Activated CD8-positive, alpha-beta memory T cell treated with anti-CD3 and anti-CD28 coated beads, Interleukin-2, amount 10 ng/mL, durations not matched to agents 7 days and 5 days (primary cell): ENCODE data around the gene BUB1B. TPM values are rescaled to one million over a fixed set of nuclear protein-coding genes. Genes with fewer than 3 reads are reported as not detected.

Source experiments
- ATAC-seq: fragments of 150-1000 bp; cut with Tn5 transposase; one replicate; pipeline ENCODE4 v1.10.0; 2021; ENCODE audit warnings: moderate library complexity
- CTCF ChIA-PET: fragments of 350-600 bp; sonication (Branson Sonifier 250); formaldehyde crosslinking; loops from one replicate; lab custom pipeline; 2021; ENCODE audit warnings: antibody characterized with exemption; lab: Charles Lee
- DNase-seq: peaks from one replicate; pipeline ENCODE4 v3.0.0-alpha.2; 2020
- H3K27ac Mint-ChIP-seq: one replicate; pipeline ENCODE4 v1.8.0; 2021; ENCODE audit warnings: mild to moderate bottlenecking, mixed read lengths
- H3K27me3 Mint-ChIP-seq: one replicate; pipeline ENCODE4 v1.8.0; 2021; ENCODE audit warnings: mixed read lengths
- H3K36me3 Mint-ChIP-seq: one replicate; pipeline ENCODE4 v1.8.0; 2021; ENCODE audit warnings: mild to moderate bottlenecking, mixed read lengths
- H3K4me1 Mint-ChIP-seq: one replicate; pipeline ENCODE4 v1.8.0; 2021; ENCODE audit warnings: mixed read lengths
- H3K4me3 Mint-ChIP-seq: one replicate; pipeline ENCODE4 v1.8.0; 2021; ENCODE audit warnings: mild to moderate bottlenecking, moderate library complexity, mixed read lengths
- H3K9me3 Mint-ChIP-seq: one replicate; pipeline ENCODE4 v1.8.0; 2022; ENCODE audit warnings: low read depth, mixed read lengths
- total RNA-seq, 2 experiments: library from RNA; stranded (reverse); gene quantifications; one replicate each; pipeline ENCODE4 v1.2.3, GENCODE V29; 2021

The BUB1B gene
- total RNA-seq, 2 experiments from 2014 or later: 89.5 to 107 TPM

DNA sequence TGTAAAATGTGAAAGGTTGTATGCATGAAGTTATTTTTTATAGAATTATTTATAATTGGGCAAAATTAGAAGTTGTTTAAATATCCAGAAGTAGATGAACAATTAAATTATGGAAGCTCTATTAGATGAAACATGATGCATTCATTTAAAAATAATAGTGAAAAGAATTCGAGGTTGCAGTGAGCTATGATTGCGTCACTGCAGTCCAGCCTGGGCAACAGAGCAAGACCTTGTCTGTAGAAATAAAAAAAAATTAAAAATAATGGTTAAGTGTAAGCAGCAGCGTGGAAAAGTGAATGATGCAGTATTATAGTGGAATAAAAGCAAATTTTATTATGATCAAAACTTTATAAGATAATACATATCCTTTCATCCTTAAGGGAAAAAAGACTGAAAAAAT lies 14.3 kb downstream of the BUB1B start:
- no peak for DNase-seq
- ATAC-seq: no peak
- Mint-ChIP-seq H3K4me1 (peaks cover 6% of the 10 kb centered on the region), H3K9me3 (no peaks in the 10 kb centered on the region), H3K4me3 (no peak overlapping the region), H3K27ac (no peak overlapping the region), H3K27me3 (no peaks in the 10 kb centered on the region), H3K36me3 (peaks cover 55% of the 10 kb centered on the region)
- CTCF ChIA-PET: interaction anchor here (1.3 to 1.6 kb wide), 3 partner anchors 13 to 129 kb away, joined by 3 to 4 read pairs (median 3); no protein-coding TSS in a partner anchor

DNA sequence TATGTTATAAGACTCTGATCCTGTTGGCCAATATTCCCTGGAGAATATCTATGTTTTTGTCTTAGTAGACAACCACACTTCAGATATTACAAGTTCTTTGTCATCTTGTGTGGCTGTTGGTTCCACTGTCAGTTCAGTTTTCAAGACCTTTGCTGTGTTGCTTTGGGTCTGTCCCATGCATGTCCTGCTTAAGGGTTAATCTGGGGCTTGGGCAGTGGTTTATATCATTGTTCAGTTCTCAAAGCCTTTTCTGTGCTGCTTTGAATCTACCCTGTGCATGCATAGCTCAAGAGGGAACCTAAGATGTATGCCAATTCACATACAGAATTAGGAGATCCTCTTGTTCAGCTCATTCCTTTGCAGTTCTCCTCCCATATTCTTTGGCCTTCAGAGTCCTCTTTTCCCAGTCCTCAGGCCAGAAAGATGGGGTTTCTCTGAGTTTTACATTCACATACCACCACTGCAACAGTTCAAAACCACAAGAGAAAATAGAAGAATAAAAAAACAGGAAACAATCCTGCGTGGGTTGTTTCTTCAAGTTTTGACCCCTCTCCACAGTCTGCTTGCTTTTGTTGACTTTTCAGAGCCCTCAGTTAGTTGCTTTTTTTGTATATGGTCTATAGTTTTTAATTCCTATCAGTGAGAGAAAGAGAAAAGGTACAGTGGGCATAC lies 21.6 kb downstream of the BUB1B start:
- no peak for DNase-seq
- Mint-ChIP-seq H3K27me3 (no peaks in the 10 kb centered on the region), H3K4me1 (peaks cover 29% of the 10 kb centered on the region), H3K27ac (peak overlapping the region; percentile 75), H3K4me3 (no peak overlapping the region), H3K36me3 (peaks cover 63% of the 10 kb centered on the region), H3K9me3 (no peaks in the 10 kb centered on the region)
- CTCF ChIA-PET: no interaction called here
- ATAC-seq: no peak

DNA sequence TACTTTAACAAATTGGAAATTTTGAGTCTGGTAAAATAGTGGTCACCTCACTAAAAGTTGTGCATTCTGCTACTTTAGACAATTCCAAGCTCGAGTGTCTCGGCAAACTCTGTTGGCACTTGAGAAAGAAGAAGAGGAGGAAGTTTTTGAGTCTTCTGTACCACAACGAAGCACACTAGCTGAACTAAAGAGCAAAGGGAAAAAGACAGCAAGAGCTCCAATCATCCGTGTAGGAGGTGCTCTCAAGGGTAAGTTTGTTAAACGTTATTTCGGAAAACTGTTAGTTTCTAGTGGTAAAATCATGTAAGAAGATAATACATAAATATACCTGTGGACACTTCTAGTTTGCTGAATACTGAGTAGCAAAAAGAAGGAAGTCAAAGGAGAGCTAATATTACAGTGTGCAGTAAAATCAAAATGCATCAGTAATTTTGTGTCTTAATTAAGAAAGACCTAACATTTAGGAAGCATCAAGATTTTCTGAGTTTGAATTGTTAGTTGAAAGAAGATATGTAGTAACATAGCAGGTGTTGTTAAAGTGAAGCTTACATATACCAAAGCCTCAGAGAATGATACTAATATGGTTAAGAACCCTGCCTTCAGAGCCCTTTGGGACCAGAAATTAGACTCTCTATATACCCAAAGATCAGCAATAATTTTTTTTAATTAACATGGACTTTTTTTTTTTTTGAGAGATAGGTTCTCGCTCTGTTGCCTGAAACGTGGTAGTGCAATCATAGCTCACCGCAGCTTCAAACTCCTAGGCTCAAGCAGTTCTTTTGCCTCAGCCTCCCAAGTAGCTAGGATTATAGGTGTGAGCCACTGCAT lies 23.0 kb downstream of the BUB1B start:
- Mint-ChIP-seq H3K27me3 (no peaks in the 10 kb centered on the region), H3K9me3 (no peaks in the 10 kb centered on the region), H3K4me3 (no peak overlapping the region), H3K4me1 (peaks cover 23% of the 10 kb centered on the region), H3K27ac (no peak overlapping the region), H3K36me3 (peaks cover 56% of the 10 kb centered on the region)
- DNase-seq (no peak), ATAC-seq (no peak)
- CTCF ChIA-PET: interaction anchor here (0.9 to 2.5 kb wide), 6 partner anchors 10 to 138 kb away, joined by 3 to 5 read pairs (median 4); no protein-coding TSS in a partner anchor

DNA sequence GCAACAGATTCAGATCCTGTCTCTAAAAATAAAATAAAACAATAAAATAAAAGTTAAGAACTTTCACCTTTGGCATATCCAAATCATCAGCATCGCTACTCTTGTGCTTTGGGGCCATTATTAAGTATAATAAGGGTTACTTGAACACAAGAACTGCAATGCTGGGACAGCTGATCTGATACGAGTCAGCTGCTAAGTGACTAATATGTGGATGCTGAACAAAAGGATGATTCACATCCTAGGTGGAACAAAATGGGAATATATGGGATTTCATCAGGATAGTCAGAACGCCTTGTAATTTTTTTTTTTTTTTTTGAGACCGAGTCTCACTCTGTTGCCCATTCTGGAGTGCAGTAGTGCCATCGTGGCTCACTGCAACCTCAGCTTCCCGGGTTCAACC lies 29.7 kb downstream of the BUB1B start:
- ATAC-seq (no peak), DNase-seq (no peak)
- peaks cover 7% of the 10 kb centered on the region for H3K4me1 Mint-ChIP-seq
- no peaks in the 10 kb centered on the region for H3K9me3 Mint-ChIP-seq
- CTCF ChIA-PET: no interaction called here
- no peak overlapping the region for H3K4me3 Mint-ChIP-seq
- no peak overlapping the region for H3K27ac Mint-ChIP-seq
- peaks cover 59% of the 10 kb centered on the region for H3K36me3 Mint-ChIP-seq
- no peaks in the 10 kb centered on the region for H3K27me3 Mint-ChIP-seq

DNA sequence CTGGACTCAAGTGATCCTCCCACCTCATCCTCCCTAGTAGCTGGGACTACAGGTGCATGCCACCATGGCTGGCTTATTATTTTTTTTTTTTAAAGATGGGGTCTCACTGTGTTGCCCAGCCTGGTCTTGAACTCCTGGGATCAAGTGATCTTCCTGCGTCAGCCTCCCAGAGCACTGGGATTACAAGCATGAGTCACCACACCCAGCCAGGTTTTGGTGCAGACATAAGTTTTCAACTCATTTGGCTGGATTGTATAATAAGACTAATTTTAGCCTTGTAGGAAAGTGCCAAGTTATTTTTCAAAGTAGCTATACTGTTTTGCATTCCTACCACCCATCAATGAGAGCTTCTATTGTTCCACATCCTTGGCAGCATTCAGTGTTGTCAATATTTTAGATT lies 32.1 kb downstream of the BUB1B start:
- Mint-ChIP-seq H3K4me3 (no peak overlapping the region), H3K9me3 (no peaks in the 10 kb centered on the region)

DNA sequence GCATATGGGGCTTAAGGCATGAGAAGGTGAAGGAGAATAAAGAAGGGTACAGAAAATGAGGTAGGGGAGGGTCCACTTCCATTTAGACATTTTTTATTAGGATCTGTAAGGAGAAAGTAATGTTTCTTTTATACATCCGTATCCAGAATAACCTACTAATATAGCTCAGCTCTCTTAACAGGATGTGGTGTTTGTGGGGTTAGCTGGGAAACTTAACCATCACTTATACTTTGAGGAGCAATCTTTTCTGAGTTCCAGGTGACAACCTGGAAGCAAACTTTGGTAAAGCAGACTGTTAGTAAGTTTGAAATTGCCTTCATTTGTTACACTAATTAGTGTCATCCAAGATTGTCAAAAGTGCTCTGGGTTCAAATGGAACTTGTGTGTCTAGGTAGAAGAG lies 36.6 kb downstream of the BUB1B start:
- Mint-ChIP-seq H3K36me3 (peaks cover 66% of the 10 kb centered on the region), H3K27ac (peak overlapping the region; percentile 48), H3K27me3 (no peaks in the 10 kb centered on the region), H3K4me1 (peaks cover 35% of the 10 kb centered on the region), H3K9me3 (no peaks in the 10 kb centered on the region), H3K4me3 (no peak overlapping the region)
- DNase-seq (no peak), ATAC-seq (peak; percentile 58)
- CTCF ChIA-PET: interaction anchor here (0.5 to 3.6 kb wide), 5 partner anchors 10 to 82 kb away, joined by 3 to 26 read pairs (median 3); no protein-coding TSS in a partner anchor

More for the DNA sequence above, 32.1 kb downstream of the BUB1B start:
- CTCF ChIA-PET: no interaction called here
- Mint-ChIP-seq H3K27ac (no peak overlapping the region), H3K4me1 (peaks cover 30% of the 10 kb centered on the region), H3K27me3 (no peaks in the 10 kb centered on the region), H3K36me3 (peaks cover 74% of the 10 kb centered on the region)
- ATAC-seq: no peak
- no peak for DNase-seq

DNA sequence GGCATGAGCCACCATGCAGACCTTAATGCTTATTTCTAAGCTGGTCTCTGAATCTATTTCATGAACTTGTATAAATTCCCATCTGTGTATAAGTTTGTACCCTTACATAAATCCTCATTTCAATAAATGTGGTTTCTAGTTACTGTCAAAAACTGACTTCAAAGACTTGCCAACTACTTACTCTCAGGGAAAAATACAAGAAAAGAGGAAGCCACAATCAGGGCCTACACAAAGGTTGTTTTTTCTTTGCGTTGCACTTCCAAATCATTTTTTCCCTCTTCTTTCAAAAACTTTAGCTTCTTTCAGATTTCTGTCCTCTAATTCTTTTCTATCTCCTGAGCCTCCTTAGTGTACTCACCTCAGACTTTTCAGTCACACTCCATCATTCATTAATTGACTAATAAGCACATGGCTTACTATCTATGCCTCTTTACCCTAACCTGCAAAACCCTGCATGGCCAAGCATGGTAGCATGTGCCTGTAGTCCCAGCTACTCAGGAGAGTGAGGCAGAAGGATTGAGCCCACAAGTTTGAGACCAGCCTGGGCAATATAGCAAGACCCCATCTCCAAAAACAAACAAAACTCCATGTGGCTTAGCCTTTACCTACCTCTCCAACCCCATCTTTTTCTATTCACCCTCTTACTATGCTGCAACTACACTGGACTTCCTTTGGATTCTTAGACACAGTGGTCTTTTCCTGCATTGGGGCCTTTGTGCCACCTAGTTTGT lies 37.7 kb downstream of the BUB1B start:
- no peaks in the 10 kb centered on the region for H3K9me3 Mint-ChIP-seq
- no peak overlapping the region for H3K4me3 Mint-ChIP-seq
- no peaks in the 10 kb centered on the region for H3K27me3 Mint-ChIP-seq
- peak overlapping the region; percentile 25 for H3K27ac Mint-ChIP-seq
- H3K4me1 Mint-ChIP-seq: peaks cover 35% of the 10 kb centered on the region
- no peak for DNase-seq
- CTCF ChIA-PET: interaction anchor here (2.0 to 3.6 kb wide), 2 partner anchors 11 to 19 kb away, joined by 6 to 26 read pairs; no protein-coding TSS in a partner anchor
- H3K36me3 Mint-ChIP-seq: peaks cover 68% of the 10 kb centered on the region
- ATAC-seq: no peak

DNA sequence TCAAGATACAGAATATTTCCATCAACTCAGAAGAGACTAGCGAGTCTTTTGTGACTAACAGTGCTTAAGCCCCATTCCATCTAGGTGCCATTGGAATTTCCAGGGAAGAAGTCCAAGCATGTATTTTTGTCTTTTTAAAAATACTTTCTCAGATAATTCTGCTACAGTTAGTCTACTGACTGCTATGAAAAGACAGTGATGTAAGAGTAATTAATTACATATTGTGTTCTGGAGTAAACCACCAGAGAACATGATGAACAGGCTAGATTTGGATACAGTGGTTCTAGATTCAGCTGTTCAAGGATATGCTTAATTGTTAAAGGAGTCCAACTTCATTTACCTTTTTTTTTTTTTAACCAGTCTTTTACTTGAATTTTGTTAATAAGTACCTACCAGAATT lies 43.2 kb downstream of the BUB1B start:
- no peak for ATAC-seq
- CTCF ChIA-PET: interaction anchor here (0.5 to 2.6 kb wide), 4 partner anchors 10 to 446 kb away, joined by 3 to 9 read pairs (median 4); no protein-coding TSS in a partner anchor
- Mint-ChIP-seq H3K27ac (no peak overlapping the region), H3K9me3 (no peaks in the 10 kb centered on the region), H3K27me3 (no peaks in the 10 kb centered on the region), H3K4me3 (no peak overlapping the region), H3K4me1 (no peaks in the 10 kb centered on the region), H3K36me3 (peaks cover 46% of the 10 kb centered on the region)
- DNase-seq: no peak

DNA sequence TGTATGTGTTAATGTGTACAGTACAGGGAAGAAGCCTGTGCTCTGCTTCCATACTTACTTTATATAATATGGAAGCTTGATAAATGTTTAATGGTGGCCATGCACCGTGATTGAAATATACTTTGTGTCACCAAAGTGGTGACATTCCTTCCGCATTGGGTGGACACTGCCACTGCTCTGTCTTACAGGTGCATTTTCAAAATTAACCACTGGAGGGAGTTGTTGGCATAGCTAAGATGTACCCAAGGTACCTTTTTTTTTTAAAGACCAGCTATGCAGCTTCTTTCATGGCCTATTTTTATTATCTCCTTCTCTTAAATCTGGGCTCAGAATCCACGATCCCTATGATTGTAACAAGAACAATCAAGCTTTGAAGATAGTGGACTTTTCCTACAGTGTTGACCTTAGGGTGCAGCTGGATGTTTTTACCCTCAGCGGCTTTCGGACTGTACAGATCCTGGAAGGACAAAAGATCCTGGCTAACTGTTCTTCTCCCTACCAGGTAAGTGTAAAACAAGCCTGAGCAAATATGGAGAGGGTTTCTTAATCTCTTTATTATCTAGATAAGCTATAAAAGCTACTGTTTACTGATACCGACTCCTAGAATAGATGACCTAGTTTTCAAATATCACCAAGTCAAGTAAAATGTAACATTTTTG lies 56.4 kb downstream of the BUB1B start:
- Mint-ChIP-seq H3K4me1 (no peaks in the 10 kb centered on the region), H3K9me3 (no peaks in the 10 kb centered on the region), H3K36me3 (peaks cover 49% of the 10 kb centered on the region), H3K27ac (no peak overlapping the region), H3K4me3 (no peak overlapping the region), H3K27me3 (no peaks in the 10 kb centered on the region)
- peak; percentile 91 for ATAC-seq
- CTCF ChIA-PET: interaction anchor here (0.7 to 8.1 kb wide), 38 partner anchors 8 to 205 kb away, joined by 3 to 163 read pairs (median 4); partner anchors contain the start of genes ANKRD63, BMF, BUB1B and IVD
- peak; percentile 54 for DNase-seq

DNA sequence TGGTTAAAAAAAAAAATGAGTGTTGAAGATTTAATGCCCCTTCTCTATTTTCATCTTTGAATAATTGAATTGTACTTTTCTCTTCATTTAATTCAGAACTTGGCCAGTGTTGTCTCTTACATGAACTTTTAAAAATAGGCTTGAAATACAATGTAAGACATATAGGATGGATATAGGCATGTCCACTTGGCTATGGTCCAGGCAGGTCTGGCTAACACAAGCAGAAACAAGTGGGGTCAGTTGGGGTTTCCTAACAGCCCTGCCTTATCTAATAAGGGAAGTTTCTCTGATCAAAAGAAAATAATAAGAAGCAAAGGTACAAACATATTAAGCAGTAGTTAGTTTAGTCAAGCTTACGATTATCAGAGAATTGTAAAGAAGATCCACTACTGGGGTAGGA lies 58.9 kb downstream of the BUB1B start:
- peak overlapping the region; percentile 15 for H3K27ac Mint-ChIP-seq
- H3K4me3 Mint-ChIP-seq: no peak overlapping the region
- ATAC-seq: no peak
- peaks cover 42% of the 10 kb centered on the region for H3K36me3 Mint-ChIP-seq
- H3K9me3 Mint-ChIP-seq: no peaks in the 10 kb centered on the region
- CTCF ChIA-PET: interaction anchor here (1.1 to 8.1 kb wide), 3 partner anchors 9 to 59 kb away, joined by 3 to 163 read pairs (median 5); no protein-coding TSS in a partner anchor
- peaks cover under 1% of the 10 kb centered on the region for H3K4me1 Mint-ChIP-seq
- no peaks in the 10 kb centered on the region for H3K27me3 Mint-ChIP-seq
- DNase-seq: no peak

DNA sequence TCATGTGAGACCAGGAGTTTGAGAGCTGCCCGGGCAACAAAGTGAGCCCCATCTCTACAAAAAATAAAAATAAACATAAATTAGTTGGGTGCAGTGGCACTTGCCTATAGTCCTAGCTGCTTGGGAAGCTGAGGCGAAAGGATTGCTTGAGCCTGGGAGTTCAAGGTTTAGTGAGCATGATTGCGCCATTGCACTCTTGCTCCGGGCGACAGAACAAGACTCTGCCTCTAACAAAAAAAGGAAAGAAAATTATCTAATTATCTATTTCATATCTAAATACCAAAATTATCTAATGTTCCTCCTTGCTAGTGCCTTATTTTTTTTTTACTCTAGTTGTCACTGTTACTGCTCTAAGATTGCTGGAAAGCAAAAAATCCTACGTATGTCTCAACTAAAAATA lies 61.3 kb downstream of the BUB1B start:
- H3K4me3 Mint-ChIP-seq: no peak overlapping the region
- CTCF ChIA-PET: interaction anchor here (1.2 to 3.3 kb wide), 2 partner anchors 51 to 116 kb away, joined by 4 to 29 read pairs; no protein-coding TSS in a partner anchor
- H3K36me3 Mint-ChIP-seq: peaks cover 42% of the 10 kb centered on the region
- no peak for ATAC-seq
- peaks cover 16% of the 10 kb centered on the region for H3K4me1 Mint-ChIP-seq
- H3K9me3 Mint-ChIP-seq: no peaks in the 10 kb centered on the region
- DNase-seq: no peak
- no peak overlapping the region for H3K27ac Mint-ChIP-seq
- no peaks in the 10 kb centered on the region for H3K27me3 Mint-ChIP-seq

DNA sequence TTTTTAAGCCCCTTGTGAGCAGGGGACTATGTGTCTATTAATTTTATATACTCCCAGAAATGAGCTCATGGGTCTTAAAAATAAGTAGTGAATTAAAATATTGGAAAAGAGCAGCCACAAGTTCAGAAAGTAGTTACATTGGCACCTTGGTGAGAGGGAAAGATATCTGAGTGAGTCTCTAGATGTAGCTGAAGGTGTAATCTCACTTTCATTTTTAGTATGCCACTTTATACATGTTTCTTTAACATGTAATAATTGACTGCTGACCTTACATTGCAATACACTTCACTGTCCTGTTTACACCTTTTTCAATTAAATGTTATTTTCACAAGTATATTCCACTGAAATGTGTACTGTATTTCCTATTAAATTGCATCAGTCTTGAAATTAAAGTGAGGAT lies 65.9 kb downstream of the BUB1B start:
- H3K4me3 Mint-ChIP-seq: no peak overlapping the region
- peaks cover 16% of the 10 kb centered on the region for H3K4me1 Mint-ChIP-seq
- no peak overlapping the region for H3K27ac Mint-ChIP-seq
- CTCF ChIA-PET: interaction anchor here (0.6 to 6.5 kb wide), 6 partner anchors 9 to 423 kb away, joined by 3 to 34 read pairs (median 4); no protein-coding TSS in a partner anchor
- ATAC-seq (no peak), DNase-seq (no peak)
- H3K27me3 Mint-ChIP-seq: no peaks in the 10 kb centered on the region
- H3K9me3 Mint-ChIP-seq: no peaks in the 10 kb centered on the region
- peaks cover 17% of the 10 kb centered on the region for H3K36me3 Mint-ChIP-seq
